MCF 10A (cell line): ENCODE results near the gene PTX4. TPM values are rescaled to one million over a fixed set of nuclear protein-coding genes. Genes with fewer than 3 reads are reported as not detected.
"Not testable (repeated sequence)": the region's sequence is repeated elsewhere in the genome, so short reads cannot be mapped to it uniquely, and the experiment has no call there.

Source experiments
- BruUV-seq: library from RNA; stranded (reverse); fragments of 400-500 nt; replicated peaks from 2 replicates; lab custom pipeline; 2021; lab: Mats Ljungman, UMichigan
- CTCF ChIA-PET: fragments of 300-600 bp; sonication (Branson Sonifier 250); formaldehyde crosslinking; extraction: SDS; loops from one replicate; lab custom pipeline; 2021; ENCODE audit warnings: antibody characterized with exemption, inconsistent platforms; lab: Yijun Ruan, JAX
- POLR2A ChIA-PET: fragments of 300-600, 350-650 bp; sonication (Branson Sonifier 250); formaldehyde crosslinking; extraction: SDS; loops from one replicate; lab custom pipeline; 2020; ENCODE audit warnings: antibody characterized with exemption, inconsistent platforms; lab: Yijun Ruan, JAX
- DNase-seq: peaks from one replicate; pipeline ENCODE4 v3.0.0-alpha.2; 2018; ENCODE audit not compliant: unreplicated experiment
- H3K27ac Mint-ChIP-seq: one replicate; pipeline ENCODE4 v1.8.0; 2022; ENCODE audit warnings: mild to moderate bottlenecking, low read depth, mixed read lengths; ENCODE audit not compliant: unreplicated experiment
- H3K27me3 Mint-ChIP-seq: one replicate; pipeline ENCODE4 v1.8.0; 2022; ENCODE audit warnings: mixed read lengths; ENCODE audit not compliant: insufficient read depth, unreplicated experiment
- H3K36me3 Mint-ChIP-seq: one replicate; pipeline ENCODE4 v1.8.0; 2022; ENCODE audit warnings: mild to moderate bottlenecking, moderate library complexity, mixed read lengths; ENCODE audit not compliant: insufficient read depth, unreplicated experiment
- H3K4me1 Mint-ChIP-seq: one replicate; pipeline ENCODE4 v1.8.0; 2022; ENCODE audit warnings: mixed read lengths; ENCODE audit not compliant: insufficient read depth, unreplicated experiment
- H3K4me3 Mint-ChIP-seq: one replicate; pipeline ENCODE4 v1.8.0; 2022; ENCODE audit warnings: mild to moderate bottlenecking, moderate library complexity, mixed read lengths; ENCODE audit not compliant: unreplicated experiment
- H3K9me3 Mint-ChIP-seq: one replicate; pipeline ENCODE4 v1.8.0; 2022; ENCODE audit warnings: mixed read lengths; ENCODE audit not compliant: unreplicated experiment
- intact Hi-C: fragments of 100-400 bp; cut with micrococcal nuclease; formaldehyde crosslinking; loops from 2 replicates; pipeline ENCODE4 v1.14.1; 2022
- total RNA-seq: library from RNA; stranded (reverse); gene quantifications from 2 replicates; pipeline ENCODE4 v1.2.3, GENCODE V29; 2022
- TF ChIP-seq, protein P1 (sequence below): fragments of 200-600 bp; IDR thresholded peaks from one replicate; pipeline ENCODE4 v1.8.0; 2022; ENCODE audit warnings: antibody characterized with exemption, mild to moderate bottlenecking; ENCODE audit not compliant: unreplicated experiment

The PTX4 gene
- total RNA-seq, 1 experiment from 2014 or later: not detected

DNA sequence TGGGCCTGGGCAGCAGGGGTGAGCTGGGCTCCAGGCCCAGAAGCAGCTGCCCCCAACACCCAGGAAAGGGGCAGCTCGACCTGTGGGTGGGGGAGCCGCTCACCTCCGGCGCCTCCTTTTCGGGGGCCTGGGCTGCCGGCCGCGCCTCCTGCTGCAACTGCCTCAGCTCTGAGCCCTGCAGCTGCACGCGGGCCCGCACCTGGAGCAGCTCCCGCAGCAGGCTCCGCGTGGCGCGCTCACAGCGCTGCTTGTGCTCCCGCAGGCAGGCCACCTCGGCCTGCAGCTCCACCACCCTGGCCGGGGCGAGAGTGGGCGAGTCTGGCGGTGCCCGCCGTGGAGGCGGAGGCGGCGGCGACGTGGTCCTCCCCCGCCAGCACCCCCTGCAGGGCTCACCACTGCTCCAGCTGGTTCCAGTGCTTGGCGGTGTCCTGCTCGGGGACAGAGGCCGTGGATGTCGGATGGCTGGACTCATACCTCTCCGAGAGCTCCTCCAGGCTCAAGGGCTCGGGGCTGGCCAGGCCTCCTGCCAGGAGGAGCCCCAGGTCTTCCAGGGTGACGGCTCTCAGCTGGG is 45.3 kb downstream of the PTX4 start:
- H3K27me3 Mint-ChIP-seq: no peaks in the 10 kb centered on the region
- no peak overlapping the region for H3K4me3 Mint-ChIP-seq
- intact Hi-C loops: no loop called here
- TF ChIP-seq, protein P1, sequence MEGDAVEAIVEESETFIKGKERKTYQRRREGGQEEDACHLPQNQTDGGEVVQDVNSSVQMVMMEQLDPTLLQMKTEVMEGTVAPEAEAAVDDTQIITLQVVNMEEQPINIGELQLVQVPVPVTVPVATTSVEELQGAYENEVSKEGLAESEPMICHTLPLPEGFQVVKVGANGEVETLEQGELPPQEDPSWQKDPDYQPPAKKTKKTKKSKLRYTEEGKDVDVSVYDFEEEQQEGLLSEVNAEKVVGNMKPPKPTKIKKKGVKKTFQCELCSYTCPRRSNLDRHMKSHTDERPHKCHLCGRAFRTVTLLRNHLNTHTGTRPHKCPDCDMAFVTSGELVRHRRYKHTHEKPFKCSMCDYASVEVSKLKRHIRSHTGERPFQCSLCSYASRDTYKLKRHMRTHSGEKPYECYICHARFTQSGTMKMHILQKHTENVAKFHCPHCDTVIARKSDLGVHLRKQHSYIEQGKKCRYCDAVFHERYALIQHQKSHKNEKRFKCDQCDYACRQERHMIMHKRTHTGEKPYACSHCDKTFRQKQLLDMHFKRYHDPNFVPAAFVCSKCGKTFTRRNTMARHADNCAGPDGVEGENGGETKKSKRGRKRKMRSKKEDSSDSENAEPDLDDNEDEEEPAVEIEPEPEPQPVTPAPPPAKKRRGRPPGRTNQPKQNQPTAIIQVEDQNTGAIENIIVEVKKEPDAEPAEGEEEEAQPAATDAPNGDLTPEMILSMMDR: no peak
- POLR2A ChIA-PET: no interaction called here
- CTCF ChIA-PET: interaction anchor here (0.6 kb wide), 1 partner anchor 299 kb away, joined by 3 read pairs; no protein-coding TSS in a partner anchor
- no peak for DNase-seq
- no peaks in the 10 kb centered on the region for H3K4me1 Mint-ChIP-seq
- H3K9me3 Mint-ChIP-seq: no peaks in the 10 kb centered on the region
- H3K36me3 Mint-ChIP-seq: no peaks in the 10 kb centered on the region
- no TSS peak for BruUV-seq
- no peak overlapping the region for H3K27ac Mint-ChIP-seq

DNA sequence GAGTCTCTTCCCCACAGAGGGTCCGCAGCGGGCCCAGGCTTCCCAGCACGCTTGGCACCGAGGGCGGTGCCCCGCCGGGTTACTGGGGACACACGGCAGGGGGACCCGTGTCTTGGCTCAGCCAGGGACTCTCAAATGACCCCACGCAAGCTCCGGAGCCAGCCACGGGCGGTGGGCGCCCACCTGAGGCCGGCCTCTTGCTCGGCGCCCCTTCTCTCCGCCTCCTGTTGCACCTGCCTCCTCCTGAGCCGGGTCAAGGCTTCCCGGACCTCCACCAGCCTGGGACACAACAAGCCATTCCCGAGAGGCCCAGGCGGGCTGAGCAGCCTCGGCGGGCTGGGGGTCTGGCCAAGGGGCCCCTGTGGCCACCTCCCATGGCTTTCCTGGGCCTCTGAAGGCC is 46.0 kb downstream of the PTX4 start:
- Mint-ChIP-seq H3K4me1 (no peaks in the 10 kb centered on the region), H3K27ac (no peak overlapping the region), H3K4me3 (no peak overlapping the region), H3K36me3 (no peaks in the 10 kb centered on the region), H3K27me3 (no peaks in the 10 kb centered on the region), H3K9me3 (no peaks in the 10 kb centered on the region)
- no peak for DNase-seq
- TF ChIP-seq, protein P1: no peak
- ChIA-PET POLR2A (no interaction called here), CTCF (interaction anchor here (0.6 kb wide), 1 partner anchor 299 kb away, joined by 3 read pairs; no protein-coding TSS in a partner anchor)
- intact Hi-C loops: no loop called here
- no TSS peak for BruUV-seq

DNA sequence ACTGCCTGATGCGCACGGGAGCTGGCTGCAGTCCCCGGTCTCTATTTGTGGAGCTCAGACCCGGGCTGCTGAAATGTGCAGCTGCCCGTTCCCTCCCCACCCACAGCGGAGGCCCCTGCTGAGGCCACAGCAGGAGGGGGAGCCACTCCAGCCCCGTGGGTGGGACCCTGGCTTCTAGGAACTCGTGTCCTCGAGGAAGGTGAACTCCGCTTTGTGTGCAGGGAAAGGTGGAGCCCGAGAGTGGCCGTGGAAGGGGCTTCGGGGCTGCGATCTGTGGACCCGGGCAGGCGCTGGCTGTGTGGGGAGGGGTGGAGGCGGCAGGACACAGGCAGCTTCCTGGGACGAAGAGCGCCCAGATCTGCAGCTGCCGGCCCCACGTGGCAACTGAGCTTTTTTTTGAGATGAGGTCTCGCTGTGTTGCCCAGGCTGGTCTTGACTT is 47.3 kb downstream of the PTX4 start:
- Mint-ChIP-seq H3K27me3 (no peaks in the 10 kb centered on the region), H3K9me3 (no peaks in the 10 kb centered on the region), H3K27ac (no peak overlapping the region), H3K36me3 (no peaks in the 10 kb centered on the region), H3K4me1 (no peaks in the 10 kb centered on the region), H3K4me3 (no peak overlapping the region)
- POLR2A ChIA-PET: no interaction called here
- intact Hi-C loops: no loop called here
- no peak for DNase-seq
- no TSS peak for BruUV-seq
- TF ChIP-seq, protein P1: no peak
- CTCF ChIA-PET: interaction anchor here (0.6 kb wide), 1 partner anchor 14 kb away, joined by 4 read pairs; no protein-coding TSS in a partner anchor

DNA sequence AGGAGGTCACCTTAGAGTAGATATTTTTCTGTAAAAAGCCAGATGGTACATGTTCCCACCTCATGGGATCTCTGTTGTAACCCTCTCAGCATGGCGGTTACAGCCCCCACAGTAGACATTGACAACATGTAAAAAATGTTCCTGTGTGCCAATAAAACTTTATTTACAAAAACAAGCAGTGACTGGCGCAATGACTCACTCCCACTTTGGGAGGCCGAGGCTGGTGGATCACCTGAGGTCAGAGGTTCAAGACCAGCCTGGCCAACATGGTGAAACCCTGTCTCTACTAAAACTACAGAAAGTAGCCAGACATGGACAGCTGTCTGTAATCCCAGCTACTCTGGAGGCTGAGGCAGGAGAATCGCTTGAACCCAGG is 49.1 kb downstream of the PTX4 start:
- intact Hi-C loops, H3K9me3 Mint-ChIP-seq, H3K27me3 Mint-ChIP-seq, H3K36me3 Mint-ChIP-seq, BruUV-seq, H3K27ac Mint-ChIP-seq, CTCF ChIA-PET, H3K4me3 Mint-ChIP-seq, DNase-seq, H3K4me1 Mint-ChIP-seq: not testable (repeated sequence)
- POLR2A ChIA-PET: interaction anchor here (0.6 kb wide), 1 partner anchor 1692 kb away, joined by 3 read pairs; no protein-coding TSS in a partner anchor
